ENCODE results near the gene RRP1. TPM values are rescaled to one million over a fixed set of nuclear protein-coding genes. Genes with fewer than 3 reads are reported as not detected.

Gene RRP1
- polyA plus RNA-seq, 1 of the 3 experiments (the other 2 are of a cell fraction): 22.7 TPM

- TF ChIP-seq CTCF (IDR thresholded peaks at IDR 0.05) (no peak), FOXJ3 (CRISPR knock-in tag; IDR thresholded peaks at IDR 0.05) (no peak)
These were observed 23.7 kb downstream of the RRP1 start (continued) for GRCh38 chr21:43812957-43813655.

- ChIA-PET CTCF (interaction anchor here (1.3 kb wide), 1 partner anchor 24 kb away, joined by 3 read pairs; the partner anchor contains the start of gene RRP1), POLR2A (no interaction called here)
- 55% methylated on average over 4 of the region's 5 CpGs for WGBS (ENCODE audit: low lambda C conversion rate)
- H3K36me3 ChIP-seq (replicated peaks in 1 of 2; ENCODE audit: control insufficient read depth in 1 of 2, insufficient read depth in 2 of 2, low read length in 1 of 2): no peaks in the 10 kb centered on the region
- DNase-seq: no peak
- H3F3A ChIP-seq (replicated peaks; ENCODE audit: insufficient read depth): no peaks in the 10 kb centered on the region
- H3K9me3 ChIP-seq: no peaks in the 10 kb centered on the region
- H3K27me3 ChIP-seq (ENCODE audit: insufficient read depth): no peaks in the 10 kb centered on the region
- H3K4me2 ChIP-seq: no peak overlapping the region
- no peaks in the 10 kb centered on the region for H3K79me2 ChIP-seq (ENCODE audit: insufficient read depth)
- H3K9me2 ChIP-seq: no peaks in the 10 kb centered on the region
- no peak overlapping the region for H2AFZ ChIP-seq (ENCODE audit: low read depth)
- no peaks in the 10 kb centered on the region for H4K20me1 ChIP-seq (ENCODE audit: insufficient read depth)
- no peak overlapping the region for H3K9ac ChIP-seq
- no peak overlapping the region for H3K27ac ChIP-seq (ENCODE audit: low read depth in 2 of 2, low read length in 1 of 2)
- no peak for TF ChIP-seq SMC3 (IDR thresholded peaks at IDR 0.05; ENCODE audit: low read depth, low read length)
- TF ChIP-seq IRF3 (IDR thresholded peaks at IDR 0.05; ENCODE audit: low read depth, low read length): no peak
- no peak overlapping the region for H3K4me3 ChIP-seq (ENCODE audit: low read depth in 2 of 2, low read length in 1 of 2)
- peaks cover 0 to 6% of the 10 kb centered on the region in 2 experiments; a peak in 1 of 4 replicates for H3K4me1 ChIP-seq (ENCODE audit: control insufficient read depth in 1 of 2, insufficient read depth in 2 of 2, low read depth in 1 of 2, low read length in 1 of 2)
These were observed 24.2 kb downstream of the RRP1 start for GRCh38 chr21:43813656-43813980.

GRCh38 chr21:43814215-43815106 lies 25.1 kb downstream of the RRP1 start:
- no peak for TF ChIP-seq IRF3 (IDR thresholded peaks at IDR 0.05; ENCODE audit: low read depth, low read length)
- no peak for TF ChIP-seq RXRA (IDR thresholded peaks at IDR 0.05; ENCODE audit: borderline replicate concordance, low read depth)
- no peak for TF ChIP-seq EP300 (IDR thresholded peaks at IDR 0.05; ENCODE audit: borderline replicate concordance in 1 of 2, low read depth in 1 of 2, low read length in 1 of 2)
- no peak for TF ChIP-seq RFX5 (IDR thresholded peaks at IDR 0.05; ENCODE audit: low read length)
- no peak for TF ChIP-seq ZBTB33 (IDR thresholded peaks at IDR 0.05; ENCODE audit: borderline replicate concordance, low read depth)
- no peak for TF ChIP-seq YY1 (IDR thresholded peaks at IDR 0.05; ENCODE audit: low read depth)
- no peak for TF ChIP-seq MXI1 (IDR thresholded peaks at IDR 0.05; ENCODE audit: low read depth, low read length)
- TF ChIP-seq EZH2phosphoT487 (IDR thresholded peaks at IDR 0.05; ENCODE audit: borderline replicate concordance, low read depth): no peak
- TF ChIP-seq PBX3 (IDR thresholded peaks at IDR 0.05): no peak
- H3K9me2 ChIP-seq: no peaks in the 10 kb centered on the region
- no peaks in the 10 kb centered on the region for H4K20me1 ChIP-seq (ENCODE audit: insufficient read depth)
- H3F3A ChIP-seq (replicated peaks; ENCODE audit: insufficient read depth): no peaks in the 10 kb centered on the region
- H3K27me3 ChIP-seq (ENCODE audit: insufficient read depth): no peaks in the 10 kb centered on the region
- no peaks in the 10 kb centered on the region for H3K36me3 ChIP-seq (replicated peaks in 1 of 2; ENCODE audit: control insufficient read depth in 1 of 2, insufficient read depth in 2 of 2, low read length in 1 of 2)
- H3K27ac ChIP-seq (ENCODE audit: low read depth in 2 of 2, low read length in 1 of 2): no peak overlapping the region
- H3K79me2 ChIP-seq (ENCODE audit: insufficient read depth): no peaks in the 10 kb centered on the region
- peaks cover 0 to 6% of the 10 kb centered on the region in 2 experiments; a peak in 1 of 4 replicates for H3K4me1 ChIP-seq (ENCODE audit: control insufficient read depth in 1 of 2, insufficient read depth in 2 of 2, low read depth in 1 of 2, low read length in 1 of 2)
- no peaks in the 10 kb centered on the region for H3K9me3 ChIP-seq
- no peak for DNase-seq
- ChIA-PET CTCF (interaction anchor here (1.3 kb wide), 1 partner anchor 25 kb away, joined by 3 read pairs; the partner anchor contains the start of gene RRP1), POLR2A (no interaction called here)
- WGBS (ENCODE audit: low lambda C conversion rate): 81% methylated on average over 19 of the region's 28 CpGs
- no peak overlapping the region for H3K4me3 ChIP-seq (ENCODE audit: low read depth in 2 of 2, low read length in 1 of 2)
- H2AFZ ChIP-seq (ENCODE audit: low read depth): no peak overlapping the region
- no peak overlapping the region for H3K9ac ChIP-seq
- H3K4me2 ChIP-seq: no peak overlapping the region
